ENCODE results near the gene EXOC6B. TPM values are rescaled to one million over a fixed set of nuclear protein-coding genes. Genes with fewer than 3 reads are reported as not detected.
"Not testable (repeated sequence)": the region's sequence is repeated elsewhere in the genome, so short reads cannot be mapped to it uniquely, and the experiment has no call there.

EXOC6B gene
- total and polyA plus RNA-seq, 7 donors, result 4.4 to 26.8 (median 14.1) TPM

GRCh38 chr2:72669121-72669520 lies 156.7 kb downstream of the EXOC6B start:
- no peaks in the 10 kb centered on the region for H3K36me3 ChIP-seq (ENCODE audit: insufficient read depth in 1 of 2, low read depth in 1 of 2)
- intact Hi-C loops (cut with DNase I), result no loop called here
- DNase-seq (no peak), ATAC-seq (peak in 1 of 4 donors; percentile 37)
- no peak overlapping the region for H3K4me3 ChIP-seq
- H3K27ac ChIP-seq, result no peak overlapping the region
- peaks cover 16% of the 10 kb centered on the region for H3K9me3 ChIP-seq
- TF ChIP-seq, protein P1, sequence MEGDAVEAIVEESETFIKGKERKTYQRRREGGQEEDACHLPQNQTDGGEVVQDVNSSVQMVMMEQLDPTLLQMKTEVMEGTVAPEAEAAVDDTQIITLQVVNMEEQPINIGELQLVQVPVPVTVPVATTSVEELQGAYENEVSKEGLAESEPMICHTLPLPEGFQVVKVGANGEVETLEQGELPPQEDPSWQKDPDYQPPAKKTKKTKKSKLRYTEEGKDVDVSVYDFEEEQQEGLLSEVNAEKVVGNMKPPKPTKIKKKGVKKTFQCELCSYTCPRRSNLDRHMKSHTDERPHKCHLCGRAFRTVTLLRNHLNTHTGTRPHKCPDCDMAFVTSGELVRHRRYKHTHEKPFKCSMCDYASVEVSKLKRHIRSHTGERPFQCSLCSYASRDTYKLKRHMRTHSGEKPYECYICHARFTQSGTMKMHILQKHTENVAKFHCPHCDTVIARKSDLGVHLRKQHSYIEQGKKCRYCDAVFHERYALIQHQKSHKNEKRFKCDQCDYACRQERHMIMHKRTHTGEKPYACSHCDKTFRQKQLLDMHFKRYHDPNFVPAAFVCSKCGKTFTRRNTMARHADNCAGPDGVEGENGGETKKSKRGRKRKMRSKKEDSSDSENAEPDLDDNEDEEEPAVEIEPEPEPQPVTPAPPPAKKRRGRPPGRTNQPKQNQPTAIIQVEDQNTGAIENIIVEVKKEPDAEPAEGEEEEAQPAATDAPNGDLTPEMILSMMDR (IDR thresholded peaks at IDR 0.05), result no peak
- 64 to 78% (median 70%) methylated on average over 4 of the region's 4 CpGs for WGBS, 3 donors
- H3K4me1 ChIP-seq, result no peaks in the 10 kb centered on the region
- no peaks in the 10 kb centered on the region for H3K27me3 ChIP-seq (ENCODE audit: insufficient read depth in 3 of 3, low read length in 2 of 3)

GRCh38 chr2:72668647-72669046 lies 157.2 kb downstream of the EXOC6B start:
- no peaks in the 10 kb centered on the region for H3K36me3 ChIP-seq (ENCODE audit: insufficient read depth in 1 of 2, low read depth in 1 of 2)
- no peaks in the 10 kb centered on the region for H3K27me3 ChIP-seq (ENCODE audit: insufficient read depth in 3 of 3, low read length in 2 of 3)
- no peak overlapping the region for H3K4me3 ChIP-seq
- H3K27ac ChIP-seq, result no peak overlapping the region
- H3K9me3 ChIP-seq, result peaks cover 16% of the 10 kb centered on the region
- DNase-seq (no peak), ATAC-seq (no peak)
- TF ChIP-seq, protein P1 (IDR thresholded peaks at IDR 0.05), result no peak
- no peaks in the 10 kb centered on the region for H3K4me1 ChIP-seq
- 92 to 97% (median 92%) methylated on average over 4 of the region's 4 CpGs for WGBS, 3 donors
- intact Hi-C loops (cut with DNase I), result no loop called here

DNA sequence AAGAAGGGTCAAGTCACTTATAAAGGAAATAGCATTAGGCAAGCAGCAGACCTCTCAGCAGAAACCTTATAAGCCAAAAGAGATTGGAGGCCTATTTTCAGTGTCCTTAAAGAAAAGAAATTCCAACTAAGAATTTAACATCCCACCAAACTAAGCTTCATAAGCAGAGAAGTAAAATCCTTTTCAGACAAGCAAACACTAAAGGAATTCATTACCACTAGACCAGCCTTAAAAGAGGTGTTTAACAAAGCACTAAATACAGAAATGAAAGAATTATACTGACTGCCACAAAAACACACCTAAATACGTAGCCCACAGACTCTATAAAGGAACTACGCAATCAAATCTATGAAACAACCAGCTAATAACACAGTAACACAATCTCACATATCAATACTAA lies 160.4 kb downstream of the EXOC6B start:
- ATAC-seq (no peak), DNase-seq (no peak)
- Histone ChIP-seq H3K9me3 (peaks cover 16% of the 10 kb centered on the region), H3K4me1 (no peaks in the 10 kb centered on the region), H3K36me3 (ENCODE audit: insufficient read depth in 1 of 2, low read depth in 1 of 2) (no peaks in the 10 kb centered on the region), H3K4me3 (no peak overlapping the region), H3K27ac (no peak overlapping the region), H3K27me3 (ENCODE audit: insufficient read depth in 3 of 3, low read length in 2 of 3) (no peaks in the 10 kb centered on the region)
- intact Hi-C loops (cut with DNase I), result no loop called here
- WGBS, 3 donors, result 97 to 99% (median 98%) methylated on average over 2 of the region's 2 CpGs
- TF ChIP-seq, protein P1 (IDR thresholded peaks at IDR 0.05), result no peak

GRCh38 chr2:72661985-72662384 lies 163.8 kb downstream of the EXOC6B start:
- no peak overlapping the region for H3K27ac ChIP-seq
- DNase-seq, result no peak
- H3K9me3 ChIP-seq, result peaks cover 9% of the 10 kb centered on the region
- no peak overlapping the region for H3K4me3 ChIP-seq
- WGBS, 3 donors, result 73 to 83% (median 73%) methylated on average over 2 of the region's 2 CpGs
- H3K4me1 ChIP-seq, result no peaks in the 10 kb centered on the region
- ATAC-seq, result no peak
- H3K36me3 ChIP-seq (ENCODE audit: insufficient read depth in 1 of 2, low read depth in 1 of 2), result no peaks in the 10 kb centered on the region
- intact Hi-C loops (cut with DNase I), result no loop called here
- H3K27me3 ChIP-seq (ENCODE audit: insufficient read depth in 3 of 3, low read length in 2 of 3), result no peaks in the 10 kb centered on the region
- TF ChIP-seq, protein P1 (IDR thresholded peaks at IDR 0.05), result no peak

DNA sequence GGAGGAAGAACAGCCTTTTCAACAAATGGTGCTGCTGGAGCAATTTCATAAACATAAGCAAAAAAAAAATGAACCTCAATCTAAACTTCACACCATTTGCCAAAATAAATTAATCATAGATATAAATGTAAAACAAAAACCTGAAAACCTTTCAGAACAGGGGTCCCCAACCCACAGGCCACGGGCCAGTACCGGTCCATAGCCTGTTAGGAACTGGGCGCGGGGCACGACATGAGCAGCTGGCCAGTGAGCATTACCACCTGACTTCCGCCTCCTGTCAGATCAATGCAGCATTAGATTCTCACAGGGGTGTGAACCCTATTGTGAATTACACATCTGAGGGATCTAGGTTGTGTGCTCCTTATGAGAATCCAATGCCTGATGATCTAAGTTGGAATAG lies 176.0 kb downstream of the EXOC6B start:
- TF ChIP-seq, protein P1 (IDR thresholded peaks at IDR 0.05), result no peak
- peaks cover 5% of the 10 kb centered on the region for H3K9me3 ChIP-seq
- no peak overlapping the region for H3K27ac ChIP-seq
- intact Hi-C loops (cut with DNase I), result no loop called here
- H3K36me3 ChIP-seq (ENCODE audit: insufficient read depth in 1 of 2, low read depth in 1 of 2), result no peaks in the 10 kb centered on the region
- no peak for DNase-seq
- WGBS, 3 donors, result 94 to 98% (median 95%) methylated on average over 6 of the region's 6 CpGs
- no peaks in the 10 kb centered on the region for H3K4me1 ChIP-seq
- no peaks in the 10 kb centered on the region for H3K27me3 ChIP-seq (ENCODE audit: insufficient read depth in 3 of 3, low read length in 2 of 3)
- no peak for ATAC-seq
- H3K4me3 ChIP-seq, result no peak overlapping the region

GRCh38 chr2:72641221-72641620 lies 184.6 kb downstream of the EXOC6B start:
- DNase-seq; H3K27me3 ChIP-seq (ENCODE audit: insufficient read depth in 3 of 3, low read length in 2 of 3); H3K36me3 ChIP-seq (ENCODE audit: insufficient read depth in 1 of 2, low read depth in 1 of 2); H3K4me1 ChIP-seq; H3K27ac ChIP-seq; H3K4me3 ChIP-seq; H3K9me3 ChIP-seq; intact Hi-C loops (cut with DNase I); ATAC-seq: not testable (repeated sequence)
- 96 to 97% (median 97%) methylated on average over 8 of the region's 8 CpGs for whole genome bisulfite sequencing, 3 donors
